Muscle layer of colon (tissue), 2 donors: ENCODE data around the gene ZNF367.

Experiments used
- H3K27ac ChIP-seq: one replicate; pipeline ENCODE4 v1.7.0; 2013; ENCODE audit warnings: low read depth, mild to moderate bottlenecking, low read length, moderate library complexity
- H3K27me3 ChIP-seq, 2 donors: one replicate each; pipeline ENCODE4 v1.7.0; 2013; ENCODE audit warnings: low read length in 2 of 2, mild to moderate bottlenecking in 2 of 2; ENCODE audit not compliant: insufficient read depth in 2 of 2, control insufficient read depth in 1 of 2
- H3K36me3 ChIP-seq: one replicate; pipeline ENCODE4 v1.7.0; 2013; ENCODE audit warnings: mild to moderate bottlenecking, low read length; ENCODE audit not compliant: insufficient read depth
- H3K4me1 ChIP-seq: one replicate; pipeline ENCODE4 v1.7.0; 2013; ENCODE audit warnings: mild to moderate bottlenecking, low read length; ENCODE audit not compliant: insufficient read depth
- H3K4me3 ChIP-seq, 2 donors: one replicate each; pipeline ENCODE4 v1.7.0; 2013; ENCODE audit warnings: low read length in 2 of 2, low read depth in 1 of 2, mild to moderate bottlenecking in 1 of 2, moderate library complexity in 1 of 2
- H3K9ac ChIP-seq: one replicate; pipeline ENCODE4 v1.7.0; 2013; ENCODE audit warnings: low read length
- H3K9me3 ChIP-seq: one replicate; pipeline ENCODE4 v1.7.0; 2013; ENCODE audit warnings: mild to moderate bottlenecking, low read length
- donor health status: abdominal sarcoma.
- donor health status: Adenocarcinoma of cecum.

The ZNF367 gene

DNA sequence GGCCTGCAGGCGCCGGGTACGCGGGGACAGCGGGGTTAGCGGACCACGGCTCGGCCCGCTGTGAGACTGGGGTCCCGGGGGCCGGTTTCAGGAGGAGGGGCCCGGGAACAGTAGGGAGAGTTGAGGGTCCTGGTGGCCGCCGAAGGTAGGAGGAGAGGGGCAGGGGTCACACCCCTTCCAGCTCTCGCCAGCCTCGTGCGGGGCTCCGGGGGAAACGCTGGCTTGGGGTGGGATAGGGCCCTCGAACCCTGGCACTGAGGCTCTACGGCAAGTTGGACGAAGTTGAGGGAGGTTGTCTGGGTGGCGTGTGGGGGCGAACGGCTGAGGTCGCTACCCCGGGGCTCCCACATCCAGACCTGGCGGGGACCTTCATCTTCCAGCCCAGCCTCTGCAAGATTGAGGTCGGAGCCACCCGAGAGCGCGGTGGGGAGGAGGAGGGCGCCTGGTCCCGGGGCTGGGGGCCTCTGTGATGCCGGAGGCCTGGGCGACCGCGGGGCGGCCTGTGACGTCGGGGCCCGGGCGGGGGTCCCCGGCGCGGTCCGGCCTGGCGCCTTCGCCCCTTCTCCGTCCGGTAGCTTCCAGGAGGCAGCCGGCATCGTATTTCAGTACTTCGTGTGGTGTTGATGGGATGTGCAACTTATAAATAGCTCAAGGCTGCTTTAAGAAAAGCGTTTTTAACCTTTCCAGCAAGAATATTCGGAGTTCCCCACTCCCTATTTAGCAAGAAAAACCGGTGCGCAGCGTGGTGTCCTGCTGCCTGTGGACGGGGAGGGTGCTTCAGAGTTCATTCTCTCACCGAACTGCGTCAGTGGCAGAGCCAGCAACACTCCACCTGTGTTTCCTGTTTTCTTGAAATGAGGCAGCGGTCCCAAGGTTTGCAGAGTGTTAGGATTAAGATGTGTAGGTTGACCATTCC lies 32.7 kb upstream of the ZNF367 start:
- Histone ChIP-seq H3K27ac (peak overlapping the region; percentile 62), H3K36me3 (no peaks in the 10 kb centered on the region), H3K9ac (peak overlapping the region; percentile 11), H3K4me1 (peaks cover 4% of the 10 kb centered on the region), H3K4me3 (peak overlapping the region; percentile 50 to 67), H3K9me3 (no peaks in the 10 kb centered on the region), H3K27me3 (no peaks in the 10 kb centered on the region)

DNA sequence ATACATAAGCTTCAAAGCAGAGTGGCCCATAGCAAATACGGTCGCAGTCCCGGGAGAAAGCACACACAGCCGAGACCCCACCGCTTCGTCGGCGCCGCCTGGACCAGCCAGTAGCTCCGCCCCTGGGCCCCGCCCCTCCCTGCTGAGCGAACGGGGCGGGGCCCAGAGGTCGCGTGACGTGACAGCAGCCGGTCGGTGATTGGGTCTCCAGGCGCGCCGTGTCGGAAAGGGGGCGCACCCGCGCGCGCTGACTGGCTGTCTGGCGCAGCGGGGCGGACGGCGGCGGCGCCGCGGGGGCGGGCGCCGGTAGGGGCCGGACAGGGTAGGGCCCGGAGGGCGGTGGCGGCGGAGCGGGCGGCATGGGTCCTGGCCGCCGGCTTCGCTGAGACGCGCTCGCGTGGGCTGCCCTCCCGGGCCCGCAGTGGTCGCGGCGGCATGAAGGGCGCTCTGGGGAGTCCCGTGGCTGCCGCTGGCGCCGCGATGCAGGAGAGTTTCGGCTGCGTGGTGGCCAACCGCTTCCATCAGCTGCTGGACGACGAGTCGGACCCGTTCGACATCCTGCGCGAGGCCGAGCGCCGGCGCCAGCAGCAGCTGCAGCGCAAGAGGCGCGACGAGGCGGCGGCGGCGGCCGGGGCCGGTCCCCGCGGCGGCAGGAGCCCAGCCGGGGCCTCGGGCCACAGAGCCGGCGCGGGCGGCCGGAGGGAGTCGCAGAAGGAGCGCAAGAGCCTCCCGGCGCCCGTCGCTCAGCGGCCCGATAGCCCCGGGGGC lies 31.9 kb upstream of the ZNF367 start, which contains the start of gene HABP4:
Gene HABP4 (plus strand): TSS at position 325 of the 768 bp plus-strand sequence. CDS start 111 bp downstream, at position 436.
- H3K4me1 ChIP-seq, result peaks cover 4% of the 10 kb centered on the region
- no peaks in the 10 kb centered on the region for H3K36me3 ChIP-seq
- peak within 1 kb of the TSS; percentile 70 for H3K27ac ChIP-seq
- peak within 1 kb of the TSS; percentile 22 for H3K9ac ChIP-seq
- peak within 1 kb of the TSS; percentile 50 to 67 for H3K4me3 ChIP-seq
- no peaks in the 10 kb centered on the region for H3K27me3 ChIP-seq
- no peaks in the 10 kb centered on the region for H3K9me3 ChIP-seq

DNA sequence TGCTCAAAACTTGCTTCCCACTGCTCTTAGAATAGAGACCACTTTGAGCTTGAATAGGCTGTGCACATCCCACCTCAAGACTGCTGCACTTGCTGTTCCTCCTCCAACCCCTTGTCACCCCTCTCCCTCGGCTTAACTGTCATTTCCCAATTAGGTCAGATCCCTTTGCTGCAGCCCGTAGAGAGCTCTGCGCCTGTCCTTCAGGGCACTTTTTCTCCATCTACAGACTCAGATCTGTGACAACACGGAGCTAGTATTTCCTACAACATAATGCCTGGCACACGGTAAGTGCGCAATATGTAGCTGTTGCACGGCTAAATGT lies 31.3 kb upstream of the ZNF367 start:
- Histone ChIP-seq H3K4me1 (peaks cover 4% of the 10 kb centered on the region), H3K9ac (peak overlapping the region; percentile 22), H3K36me3 (no peaks in the 10 kb centered on the region), H3K27me3 (no peaks in the 10 kb centered on the region), H3K4me3 (peak overlapping the region; percentile 12 to 67), H3K27ac (peak overlapping the region; percentile 35), H3K9me3 (no peaks in the 10 kb centered on the region)

DNA sequence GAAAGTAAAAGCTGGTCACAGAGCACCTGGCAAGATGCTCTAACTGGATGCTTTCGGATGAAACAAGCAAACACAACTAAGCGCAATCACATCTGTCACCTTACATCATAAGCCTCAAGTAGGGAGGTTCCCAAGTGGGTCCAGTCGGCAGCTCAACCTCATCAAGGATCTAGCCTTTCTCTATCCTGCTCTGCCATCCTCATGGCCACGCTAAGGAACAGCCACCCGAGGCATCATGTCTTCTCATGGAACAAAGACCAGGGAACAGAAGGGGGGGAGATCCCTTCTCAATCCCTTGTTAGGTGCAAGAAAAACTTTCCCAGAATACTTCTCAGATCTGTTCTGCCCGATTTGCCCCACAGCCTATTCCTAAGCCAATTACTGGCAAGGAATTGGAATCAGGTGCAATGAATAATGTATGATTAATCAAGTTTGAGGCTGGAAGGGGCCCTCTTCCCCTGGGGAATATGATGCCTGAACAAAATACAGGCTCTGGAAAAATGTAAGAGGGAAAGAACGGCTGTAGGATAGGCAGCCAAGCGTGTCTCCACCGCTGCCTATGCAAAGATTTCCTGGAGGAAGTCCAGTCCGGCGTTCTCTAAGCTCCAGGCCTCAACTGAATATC lies 30.5 kb upstream of the ZNF367 start:
- Histone ChIP-seq H3K4me1 (peaks cover 4% of the 10 kb centered on the region), H3K9ac (no peak overlapping the region), H3K27me3 (no peaks in the 10 kb centered on the region), H3K4me3 (no peak overlapping the region), H3K36me3 (no peaks in the 10 kb centered on the region), H3K27ac (no peak overlapping the region), H3K9me3 (no peaks in the 10 kb centered on the region)

DNA sequence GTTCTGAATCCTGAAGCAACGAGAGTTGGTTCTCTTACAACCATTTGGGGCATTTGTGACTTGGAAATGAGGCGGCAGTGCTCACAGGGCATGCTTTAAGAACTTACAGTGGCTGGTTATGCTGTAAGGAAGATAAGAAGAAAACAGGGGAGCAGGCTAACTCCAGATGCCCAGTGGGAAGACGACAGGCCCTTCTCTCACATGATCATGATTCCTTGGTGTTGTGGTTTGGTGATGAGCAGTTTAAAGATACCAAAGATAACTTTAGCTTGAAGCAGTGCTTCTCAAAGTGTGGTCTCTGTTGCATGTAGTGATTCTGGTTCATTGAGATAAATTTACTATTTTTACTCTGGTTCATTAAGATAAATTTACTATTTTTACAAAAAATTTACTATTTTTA lies 29.2 kb upstream of the ZNF367 start:
- Histone ChIP-seq H3K36me3 (no peaks in the 10 kb centered on the region), H3K4me1 (peaks cover 4% of the 10 kb centered on the region), H3K27me3 (no peaks in the 10 kb centered on the region), H3K4me3 (no peak overlapping the region), H3K27ac (no peak overlapping the region), H3K9ac (no peak overlapping the region), H3K9me3 (no peaks in the 10 kb centered on the region)

DNA sequence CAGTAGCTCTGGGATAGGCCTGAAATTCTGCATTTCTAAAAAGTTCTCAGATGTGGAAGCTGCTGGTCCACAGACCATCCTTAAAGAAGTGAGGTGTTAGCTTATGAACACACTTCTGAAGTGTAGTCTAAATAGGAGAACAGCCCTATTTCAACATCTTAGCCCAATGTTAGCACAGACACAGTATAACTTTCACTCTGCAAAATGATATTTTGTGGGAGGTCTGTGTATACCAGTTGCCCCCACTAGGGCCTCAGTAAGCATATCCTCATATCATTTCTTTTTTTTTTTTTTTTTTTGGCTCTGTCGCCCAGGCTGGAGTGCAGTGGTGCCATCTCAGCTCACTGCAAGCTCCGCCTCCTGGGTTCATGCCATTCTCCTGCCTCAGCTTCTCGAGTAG lies 24.3 kb upstream of the ZNF367 start:
- no peak overlapping the region for H3K9ac ChIP-seq
- no peaks in the 10 kb centered on the region for H3K27me3 ChIP-seq
- no peaks in the 10 kb centered on the region for H3K36me3 ChIP-seq
- H3K9me3 ChIP-seq, result no peaks in the 10 kb centered on the region
- H3K4me3 ChIP-seq, result no peak overlapping the region
- H3K4me1 ChIP-seq, result no peaks in the 10 kb centered on the region
- H3K27ac ChIP-seq, result no peak overlapping the region

DNA sequence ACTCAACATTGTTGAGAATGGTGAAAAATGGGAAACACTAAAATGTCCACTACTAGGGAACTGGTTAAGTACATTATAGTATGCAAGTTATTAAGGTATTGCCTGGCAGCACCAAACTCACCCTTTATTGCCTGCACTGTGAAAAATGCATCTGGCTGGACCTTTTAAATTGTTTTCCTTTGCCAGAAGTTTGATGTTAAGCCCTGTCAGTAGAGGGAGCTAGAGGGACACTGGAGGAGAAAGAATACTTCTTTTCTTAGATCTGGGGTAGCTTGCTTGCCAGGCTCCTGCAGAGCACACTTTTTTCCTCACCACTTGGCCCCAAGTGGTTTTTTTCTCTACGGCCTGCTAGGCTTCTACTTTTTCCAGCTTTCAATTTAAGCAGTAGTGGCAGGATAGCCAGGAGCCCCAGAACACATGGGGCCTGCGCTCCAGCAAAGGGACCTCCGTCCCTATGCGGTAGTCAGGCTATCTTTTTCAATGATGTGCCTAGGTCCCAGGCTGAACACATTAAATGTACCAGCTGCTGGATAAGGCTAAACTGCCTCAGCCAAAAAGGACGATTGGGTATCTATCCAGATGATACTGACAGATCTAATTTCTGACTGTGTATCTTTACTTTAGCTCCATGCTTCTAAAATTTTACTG lies 23.8 kb upstream of the ZNF367 start:
- H3K9ac ChIP-seq, result no peak overlapping the region
- no peaks in the 10 kb centered on the region for H3K9me3 ChIP-seq
- H3K27ac ChIP-seq, result no peak overlapping the region
- no peaks in the 10 kb centered on the region for H3K27me3 ChIP-seq
- H3K36me3 ChIP-seq, result no peaks in the 10 kb centered on the region
- no peaks in the 10 kb centered on the region for H3K4me1 ChIP-seq
- H3K4me3 ChIP-seq, result no peak overlapping the region

DNA sequence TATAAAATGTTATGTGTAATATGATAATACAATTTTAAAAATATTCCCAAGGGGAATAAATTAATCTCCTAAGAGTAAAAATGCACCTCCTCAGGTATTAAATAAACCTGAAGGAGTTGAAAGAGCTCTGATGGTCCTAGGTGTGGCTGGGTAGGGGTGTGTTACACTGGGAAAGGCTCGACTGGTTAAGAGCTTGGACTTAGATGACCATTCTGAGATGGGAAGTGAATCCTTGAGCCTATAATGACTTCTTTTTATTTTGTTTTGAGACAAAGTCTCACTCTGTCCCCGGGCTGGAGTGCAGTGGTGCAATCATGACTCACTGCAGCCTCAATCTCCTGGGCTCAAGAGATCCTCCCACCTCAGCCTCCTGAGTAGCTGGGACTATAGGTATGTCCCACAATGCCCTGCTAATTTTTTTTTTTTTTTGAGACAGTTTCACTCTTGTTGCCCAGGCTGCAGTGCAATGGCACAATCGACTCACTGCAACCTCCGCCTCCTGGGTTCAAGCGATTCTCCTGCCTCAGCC lies 22.6 kb upstream of the ZNF367 start:
- Histone ChIP-seq H3K9me3 (no peaks in the 10 kb centered on the region), H3K4me3 (no peak overlapping the region), H3K27me3 (no peaks in the 10 kb centered on the region), H3K9ac (no peak overlapping the region), H3K4me1 (no peaks in the 10 kb centered on the region), H3K36me3 (no peaks in the 10 kb centered on the region), H3K27ac (no peak overlapping the region)

DNA sequence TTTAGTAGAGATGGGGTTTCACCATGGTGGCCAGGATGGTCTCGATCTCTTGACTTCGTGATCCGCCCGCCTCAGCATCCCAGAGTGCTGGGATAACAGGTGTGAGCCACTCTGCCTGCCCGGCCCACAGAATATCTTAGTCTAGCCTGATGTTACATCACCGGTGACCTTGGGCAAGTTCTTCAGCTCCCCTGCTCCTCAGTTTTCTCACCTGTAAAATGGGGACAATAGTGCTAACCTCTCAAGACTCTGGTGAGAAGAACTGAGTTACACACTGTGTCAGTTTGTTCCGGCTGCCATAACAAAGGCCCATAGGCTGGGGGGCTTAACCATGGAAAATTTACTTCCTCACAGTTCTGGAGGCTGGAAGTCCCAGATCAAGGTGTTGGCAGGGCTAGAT lies 19.3 kb upstream of the ZNF367 start:
- Histone ChIP-seq H3K27me3 (no peaks in the 10 kb centered on the region), H3K4me1 (no peaks in the 10 kb centered on the region), H3K27ac (no peak overlapping the region), H3K9me3 (no peaks in the 10 kb centered on the region), H3K4me3 (no peak overlapping the region), H3K9ac (no peak overlapping the region), H3K36me3 (no peaks in the 10 kb centered on the region)

DNA sequence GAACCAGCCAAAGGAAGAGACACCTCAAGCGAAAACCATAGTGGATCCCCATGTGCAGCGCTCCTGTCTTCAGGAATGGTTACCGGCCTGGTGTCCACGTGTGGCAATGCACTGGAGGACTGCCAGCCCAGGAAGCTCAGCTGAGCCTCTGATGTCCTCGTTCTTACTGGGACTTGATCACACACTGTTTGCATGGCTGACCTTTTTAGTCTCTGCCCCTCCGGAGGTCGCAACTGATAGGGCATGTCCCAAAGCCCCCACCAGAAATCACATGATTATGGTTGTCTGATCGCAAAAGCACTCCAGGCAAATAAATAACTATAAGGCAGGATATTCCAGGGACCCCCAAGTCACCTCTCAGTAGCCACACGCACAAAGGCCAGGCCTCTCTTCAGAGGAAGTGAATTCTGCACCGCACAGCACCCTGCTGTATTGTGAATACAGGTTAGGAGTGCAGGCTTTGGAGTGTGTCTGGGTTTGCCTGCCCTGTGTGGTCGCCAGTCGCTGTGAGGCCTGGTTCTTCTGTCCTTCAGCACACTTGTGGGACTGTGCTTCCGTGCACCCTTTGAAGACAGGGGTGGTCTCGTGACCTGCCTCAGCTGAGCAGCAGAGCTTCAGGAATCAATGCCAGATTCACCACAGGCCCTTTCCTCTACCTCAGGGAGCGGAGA lies 18.4 kb upstream of the ZNF367 start:
- Histone ChIP-seq H3K9me3 (no peaks in the 10 kb centered on the region), H3K4me1 (no peaks in the 10 kb centered on the region), H3K27me3 (no peaks in the 10 kb centered on the region), H3K27ac (no peak overlapping the region), H3K36me3 (no peaks in the 10 kb centered on the region), H3K9ac (no peak overlapping the region), H3K4me3 (no peak overlapping the region)
